Erythroblast (primary cell): Measurements from ENCODE around the gene RHOA.

Source experiments
- GATA1 ChIP-seq: IDR thresholded peaks from 2 replicates; pipeline ENCODE4 v1.6.1; 2011; ENCODE audit warnings: low read depth, mild to moderate bottlenecking, control low read depth, low read length, moderate library complexity
- POLR2A ChIP-seq: IDR thresholded peaks from 2 replicates; pipeline ENCODE4 v1.6.1; 2011; ENCODE audit warnings: mild to moderate bottlenecking, low read length

GRCh38 chr3:49389297-49389696 is 22.5 kb downstream of the RHOA start:
- no peak for TF ChIP-seq POLR2A
- TF ChIP-seq GATA1 = no peak
